GM23338 (cell line): Measurements from ENCODE around the gene NDST3.

Source experiments
- CTCF ChIP-seq, 2 experiments: fragments of 200-600 bp in 1 of 2; sonication (generic) in 1 of 2; conservative IDR thresholded peaks; 2 replicates each; pipeline versions ENCODE4 v1.5.1 to v1.6.1; 2016 to 2017; ENCODE audit warnings: antibody characterized with exemption in 2 of 2, low read depth in 2 of 2, mild to moderate bottlenecking in 2 of 2, moderate library complexity in 1 of 2
- EZH2 ChIP-seq: fragments of 200-600 bp; sonication (generic); IDR thresholded peaks from one replicate; pipeline ENCODE4 v1.8.0; 2017; ENCODE audit warnings: antibody characterized with exemption, mild to moderate bottlenecking, low read depth; ENCODE audit not compliant: unreplicated experiment
- EZH2phosphoT487 ChIP-seq: fragments of 200-600 bp; sonication (generic); IDR thresholded peaks from one replicate; pipeline ENCODE4 v1.8.1; 2018; ENCODE audit warnings: antibody characterized with exemption; ENCODE audit not compliant: unreplicated experiment
- NANOG ChIP-seq: IDR thresholded peaks from 2 replicates; pipeline ENCODE4 v1.6.1; 2016; ENCODE audit warnings: antibody characterized with exemption, borderline replicate concordance
- POLR2AphosphoS5 ChIP-seq: IDR thresholded peaks from 2 replicates; pipeline ENCODE4 v1.6.1; 2016; ENCODE audit warnings: antibody characterized with exemption, low read depth
- REST ChIP-seq: IDR thresholded peaks from one replicate; pipeline ENCODE4 v1.6.1; 2018; ENCODE audit warnings: antibody characterized with exemption; ENCODE audit not compliant: unreplicated experiment
- STAT1 ChIP-seq: IDR thresholded peaks from one replicate; pipeline ENCODE4 v1.6.1; 2016; ENCODE audit warnings: antibody characterized with exemption; ENCODE audit not compliant: unreplicated experiment
- TF ChIP-seq, protein P1 (sequence below): fragments of 250-450 bp; sonication (Bioruptor Pico); IDR thresholded peaks from 2 replicates; pipeline ENCODE4 v1.5.0; 2020; ENCODE audit warnings: mild to moderate bottlenecking, moderate library complexity

GRCh38 chr4:118141240-118141639, 107.0 kb downstream of the NDST3 start:
- TF ChIP-seq CTCF (conservative IDR thresholded peaks at IDR 0.05; ENCODE audit: low read depth in 2 of 2), result peak; percentile 41 to 65
- TF ChIP-seq EZH2phosphoT487, result no peak
- no peak for TF ChIP-seq STAT1
- no peak for TF ChIP-seq NANOG
- TF ChIP-seq POLR2AphosphoS5, result no peak
- no peak for TF ChIP-seq EZH2
- TF ChIP-seq, protein P1, sequence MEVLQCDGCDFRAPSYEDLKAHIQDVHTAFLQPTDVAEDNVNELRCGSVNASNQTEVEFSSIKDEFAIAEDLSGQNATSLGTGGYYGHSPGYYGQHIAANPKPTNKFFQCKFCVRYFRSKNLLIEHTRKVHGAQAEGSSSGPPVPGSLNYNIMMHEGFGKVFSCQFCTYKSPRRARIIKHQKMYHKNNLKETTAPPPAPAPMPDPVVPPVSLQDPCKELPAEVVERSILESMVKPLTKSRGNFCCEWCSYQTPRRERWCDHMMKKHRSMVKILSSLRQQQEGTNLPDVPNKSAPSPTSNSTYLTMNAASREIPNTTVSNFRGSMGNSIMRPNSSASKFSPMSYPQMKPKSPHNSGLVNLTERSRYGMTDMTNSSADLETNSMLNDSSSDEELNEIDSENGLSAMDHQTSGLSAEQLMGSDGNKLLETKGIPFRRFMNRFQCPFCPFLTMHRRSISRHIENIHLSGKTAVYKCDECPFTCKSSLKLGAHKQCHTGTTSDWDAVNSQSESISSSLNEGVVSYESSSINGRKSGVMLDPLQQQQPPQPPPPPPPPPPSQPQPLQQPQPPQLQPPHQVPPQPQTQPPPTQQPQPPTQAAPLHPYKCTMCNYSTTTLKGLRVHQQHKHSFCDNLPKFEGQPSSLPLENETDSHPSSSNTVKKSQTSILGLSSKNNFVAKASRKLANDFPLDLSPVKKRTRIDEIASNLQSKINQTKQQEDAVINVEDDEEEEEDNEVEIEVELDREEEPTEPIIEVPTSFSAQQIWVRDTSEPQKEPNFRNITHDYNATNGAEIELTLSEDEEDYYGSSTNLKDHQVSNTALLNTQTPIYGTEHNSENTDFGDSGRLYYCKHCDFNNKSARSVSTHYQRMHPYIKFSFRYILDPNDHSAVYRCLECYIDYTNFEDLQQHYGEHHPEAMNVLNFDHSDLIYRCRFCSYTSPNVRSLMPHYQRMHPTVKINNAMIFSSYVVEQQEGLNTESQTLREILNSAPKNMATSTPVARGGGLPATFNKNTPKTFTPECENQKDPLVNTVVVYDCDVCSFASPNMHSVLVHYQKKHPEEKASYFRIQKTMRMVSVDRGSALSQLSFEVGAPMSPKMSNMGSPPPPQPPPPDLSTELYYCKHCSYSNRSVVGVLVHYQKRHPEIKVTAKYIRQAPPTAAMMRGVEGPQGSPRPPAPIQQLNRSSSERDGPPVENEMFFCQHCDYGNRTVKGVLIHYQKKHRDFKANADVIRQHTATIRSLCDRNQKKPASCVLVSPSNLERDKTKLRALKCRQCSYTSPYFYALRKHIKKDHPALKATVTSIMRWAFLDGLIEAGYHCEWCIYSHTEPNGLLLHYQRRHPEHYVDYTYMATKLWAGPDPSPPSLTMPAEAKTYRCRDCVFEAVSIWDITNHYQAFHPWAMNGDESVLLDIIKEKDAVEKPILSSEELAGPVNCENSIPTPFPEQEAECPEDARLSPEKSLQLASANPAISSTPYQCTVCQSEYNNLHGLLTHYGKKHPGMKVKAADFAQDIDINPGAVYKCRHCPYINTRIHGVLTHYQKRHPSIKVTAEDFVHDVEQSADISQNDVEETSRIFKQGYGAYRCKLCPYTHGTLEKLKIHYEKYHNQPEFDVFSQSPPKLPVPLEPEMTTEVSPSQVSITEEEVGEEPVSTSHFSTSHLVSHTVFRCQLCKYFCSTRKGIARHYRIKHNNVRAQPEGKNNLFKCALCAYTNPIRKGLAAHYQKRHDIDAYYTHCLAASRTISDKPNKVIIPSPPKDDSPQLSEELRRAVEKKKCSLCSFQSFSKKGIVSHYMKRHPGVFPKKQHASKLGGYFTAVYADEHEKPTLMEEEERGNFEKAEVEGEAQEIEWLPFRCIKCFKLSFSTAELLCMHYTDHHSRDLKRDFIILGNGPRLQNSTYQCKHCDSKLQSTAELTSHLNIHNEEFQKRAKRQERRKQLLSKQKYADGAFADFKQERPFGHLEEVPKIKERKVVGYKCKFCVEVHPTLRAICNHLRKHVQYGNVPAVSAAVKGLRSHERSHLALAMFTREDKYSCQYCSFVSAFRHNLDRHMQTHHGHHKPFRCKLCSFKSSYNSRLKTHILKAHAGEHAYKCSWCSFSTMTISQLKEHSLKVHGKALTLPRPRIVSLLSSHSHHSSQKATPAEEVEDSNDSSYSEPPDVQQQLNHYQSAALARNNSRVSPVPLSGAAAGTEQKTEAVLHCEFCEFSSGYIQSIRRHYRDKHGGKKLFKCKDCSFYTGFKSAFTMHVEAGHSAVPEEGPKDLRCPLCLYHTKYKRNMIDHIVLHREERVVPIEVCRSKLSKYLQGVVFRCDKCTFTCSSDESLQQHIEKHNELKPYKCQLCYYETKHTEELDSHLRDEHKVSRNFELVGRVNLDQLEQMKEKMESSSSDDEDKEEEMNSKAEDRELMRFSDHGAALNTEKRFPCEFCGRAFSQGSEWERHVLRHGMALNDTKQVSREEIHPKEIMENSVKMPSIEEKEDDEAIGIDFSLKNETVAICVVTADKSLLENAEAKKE (CRISPR knock-in tag), result no peak
- no peak for TF ChIP-seq REST
